Breast epithelium (tissue), 4 donors: ENCODE measurements around the gene CLCN1. TPM values are rescaled to one million over a fixed set of nuclear protein-coding genes. Genes with fewer than 3 reads are reported as not detected.

Source experiments
- DNase-seq, 2 donors: peaks; one replicate each; pipeline ENCODE4 v3.0.0-alpha.2; 2019; ENCODE audit warnings: low spot score in 2 of 2
- H3K27ac ChIP-seq, 2 donors: fragments of 200-600 bp; sonication (generic) in 1 of 2; one replicate each; pipeline ENCODE4 v1.5.1; 2016 to 2019; ENCODE audit warnings: mild to moderate bottlenecking in 1 of 2
- H3K27me3 ChIP-seq, 2 donors: fragments of 200-600 bp; sonication (generic) in 1 of 2; one replicate each; pipeline versions ENCODE4 v1.5.1 to v1.6.0; 2017 to 2019; ENCODE audit warnings: control low read depth in 1 of 2, mild to moderate bottlenecking in 1 of 2
- H3K36me3 ChIP-seq: fragments of 200-600 bp; one replicate; pipeline ENCODE4 v1.5.1; 2019
- H3K4me1 ChIP-seq, 2 donors: fragments of 200-600 bp; sonication (generic); one replicate each; pipeline ENCODE4 v1.5.1; 2016 to 2019; ENCODE audit warnings: control low read depth in 1 of 2
- H3K4me3 ChIP-seq, 3 donors: fragments of 200-600 bp; sonication (generic); 1 replicate in 2 of 3; 2 replicates in 1 of 3; pipeline ENCODE4 v1.5.1; 2016 to 2019; ENCODE audit warnings: mild to moderate bottlenecking in 3 of 3, moderate library complexity in 2 of 3
- H3K9me3 ChIP-seq, 2 donors: fragments of 200-600 bp; sonication (generic) in 1 of 2; one replicate each; pipeline ENCODE4 v1.5.1; 2016 to 2019; ENCODE audit warnings: control low read depth in 1 of 2
- CTCF ChIP-seq, 3 donors: fragments of 450-650 bp; IDR thresholded peaks; one replicate each; pipeline ENCODE4 v1.5.1; 2016 to 2017; ENCODE audit warnings: antibody characterized with exemption in 3 of 3, mild to moderate bottlenecking in 3 of 3, moderate library complexity in 3 of 3
- POLR2A ChIP-seq: fragments of 450-650 bp; IDR thresholded peaks from one replicate; pipeline ENCODE4 v1.6.1; 2016; ENCODE audit warnings: antibody characterized with exemption, mild to moderate bottlenecking, moderate library complexity
- POLR2AphosphoS5 ChIP-seq, 3 donors: sonication (generic); formaldehyde crosslinking; IDR thresholded peaks; one replicate each; pipeline ENCODE4 v1.6.1; 2017; ENCODE audit warnings: antibody characterized with exemption in 3 of 3
- intact Hi-C: fragments of 100-400 bp; cut with DNase I; formaldehyde crosslinking; loops from one replicate; pipeline ENCODE4 v1.15.1; 2023; ENCODE audit warnings: low total_unique reads
- total RNA-seq, 3 donors: library from RNA; depleted of rRNA; stranded (reverse); fragments of >200 nt; gene quantifications; one replicate each; pipeline ENCODE4 v1.1.0, GENCODE V29; 2016

CLCN1 gene
- total RNA-seq, 3 donors from 2014 or later = 0.29 TPM; not detected in 2

GRCh38 chr7:143299840-143300239, 16.1 kb upstream of the CLCN1 start:
- Histone ChIP-seq H3K4me3 (no peak overlapping the region), H3K9me3 (no peaks in the 10 kb centered on the region), H3K4me1 (no peaks in the 10 kb centered on the region), H3K27ac (peak overlapping the region in 1 of 2 donors; percentile 21), H3K27me3 (no peaks in the 10 kb centered on the region), H3K36me3 (peaks cover 6% of the 10 kb centered on the region)
- TF ChIP-seq CTCF (IDR thresholded peaks at IDR 0.05) (peak in 1 of 3 donors; percentile 37), POLR2A (no peak)
- intact Hi-C loops = no loop called here
- DNase-seq = no peak

GRCh38 chr7:143300959-143301935, 14.7 kb upstream of the CLCN1 start:
- Histone ChIP-seq H3K4me1 (no peaks in the 10 kb centered on the region), H3K4me3 (no peak overlapping the region), H3K27ac (peak overlapping the region; percentile 50 to 80), H3K27me3 (no peaks in the 10 kb centered on the region), H3K36me3 (no peaks in the 10 kb centered on the region), H3K9me3 (no peaks in the 10 kb centered on the region)
- TF ChIP-seq CTCF (IDR thresholded peaks at IDR 0.05) = no peak
- no peak for TF ChIP-seq POLR2A
- TF ChIP-seq POLR2AphosphoS5 (IDR thresholded peaks at IDR 0.05) = no peak
- DNase-seq = no peak
- intact Hi-C loops = no loop called here

GRCh38 chr7:143303733-143304132, 12.2 kb upstream of the CLCN1 start:
- no peaks in the 10 kb centered on the region for H3K9me3 ChIP-seq
- no peak overlapping the region for H3K27ac ChIP-seq
- no peak for TF ChIP-seq CTCF (IDR thresholded peaks at IDR 0.05)
- no peak for TF ChIP-seq POLR2AphosphoS5 (IDR thresholded peaks at IDR 0.05)
- no peak for TF ChIP-seq POLR2A
- H3K36me3 ChIP-seq = peaks cover 7% of the 10 kb centered on the region
- no peak overlapping the region for H3K4me3 ChIP-seq
- H3K27me3 ChIP-seq = no peaks in the 10 kb centered on the region
- intact Hi-C loops = no loop called here
- DNase-seq = no peak
- no peaks in the 10 kb centered on the region for H3K4me1 ChIP-seq

GRCh38 chr7:143304938-143305337, 11.0 kb upstream of the CLCN1 start:
- Histone ChIP-seq H3K4me1 (no peaks in the 10 kb centered on the region), H3K27ac (no peak overlapping the region), H3K9me3 (no peaks in the 10 kb centered on the region), H3K27me3 (no peaks in the 10 kb centered on the region), H3K36me3 (peaks cover 7% of the 10 kb centered on the region), H3K4me3 (no peak overlapping the region)
- intact Hi-C loops = loop anchor here (5.0 kb wide), 1 partner anchor 58 kb away; no protein-coding TSS in a partner anchor
- DNase-seq = no peak
- TF ChIP-seq POLR2AphosphoS5 (IDR thresholded peaks at IDR 0.05) (no peak), CTCF (IDR thresholded peaks at IDR 0.05) (no peak), POLR2A (no peak)

GRCh38 chr7:143305423-143306070, 10.4 kb upstream of the CLCN1 start:
- Histone ChIP-seq H3K9me3 (no peaks in the 10 kb centered on the region), H3K4me3 (no peak overlapping the region), H3K27ac (no peak overlapping the region), H3K4me1 (no peaks in the 10 kb centered on the region), H3K36me3 (peaks cover 7% of the 10 kb centered on the region), H3K27me3 (no peaks in the 10 kb centered on the region)
- TF ChIP-seq POLR2AphosphoS5 (IDR thresholded peaks at IDR 0.05) (no peak), CTCF (IDR thresholded peaks at IDR 0.05) (peak in 2 of 3 donors; percentile 76 to 84)
- peak; percentile 63 to 87 for DNase-seq
- intact Hi-C loops = loop anchor here (5.0 kb wide), 1 partner anchor 58 kb away; no protein-coding TSS in a partner anchor
